Liver (tissue), 9 donors: ENCODE measurements around the gene SMKR1. TPM values are rescaled to one million over a fixed set of nuclear protein-coding genes. Genes with fewer than 3 reads are reported as not detected.

ENCODE experiments used
- DNase-seq: peaks from one replicate; pipeline ENCODE4 v3.0.0-alpha.2; 2017; ENCODE audit warnings: low spot score
- H3K27ac ChIP-seq, 2 donors: one replicate each; pipeline ENCODE4 v1.7.0; 2013; ENCODE audit warnings: inconsistent platforms in 2 of 2, low read length in 2 of 2, control low read depth in 1 of 2, low read depth in 1 of 2, mild to moderate bottlenecking in 1 of 2
- H3K27me3 ChIP-seq, 4 donors: one replicate each; pipeline versions ENCODE4 v1.6.1 to v1.7.0; 2013; ENCODE audit warnings: low read length in 3 of 4, inconsistent platforms in 1 of 4, mild to moderate bottlenecking in 1 of 4, moderate library complexity in 1 of 4; ENCODE audit not compliant: control insufficient read depth in 4 of 4, insufficient read depth in 4 of 4
- H3K36me3 ChIP-seq, 4 donors: one replicate each; pipeline versions ENCODE4 v1.6.1 to v1.7.0; 2013; ENCODE audit warnings: low read length in 3 of 4, mild to moderate bottlenecking in 3 of 4, low read depth in 1 of 4, moderate library complexity in 1 of 4; ENCODE audit not compliant: control insufficient read depth in 4 of 4, insufficient read depth in 3 of 4
- H3K4me1 ChIP-seq, 4 donors: one replicate each; pipeline versions ENCODE4 v1.6.1 to v1.7.0; 2013; ENCODE audit warnings: low read length in 3 of 4, mild to moderate bottlenecking in 3 of 4, moderate library complexity in 1 of 4; ENCODE audit not compliant: control insufficient read depth in 4 of 4, insufficient read depth in 4 of 4
- H3K4me3 ChIP-seq, 3 donors: one replicate each; pipeline versions ENCODE4 v1.6.1 to v1.7.0; 2013; ENCODE audit warnings: low read length in 3 of 3, control low read depth in 1 of 3, low read depth in 1 of 3, mild to moderate bottlenecking in 1 of 3
- H3K9ac ChIP-seq, 2 donors: one replicate each; pipeline ENCODE4 v1.7.0; 2013; ENCODE audit warnings: low read length in 2 of 2, mild to moderate bottlenecking in 2 of 2, moderate library complexity in 2 of 2, control low read depth in 1 of 2, low read depth in 1 of 2
- H3K9me3 ChIP-seq, 4 donors: one replicate each; pipeline versions ENCODE4 v1.6.1 to v1.7.0; 2013; ENCODE audit warnings: low read length in 3 of 4; ENCODE audit not compliant: control insufficient read depth in 4 of 4
- EGR1 ChIP-seq, 2 donors: IDR thresholded peaks; 2 replicates each; pipeline ENCODE4 v1.6.1; 2016 to 2018; ENCODE audit warnings: antibody characterized with exemption in 2 of 2, low read depth in 2 of 2
- FOXA2 ChIP-seq: IDR thresholded peaks from 2 replicates; pipeline ENCODE4 v1.6.1; 2016; ENCODE audit warnings: antibody characterized with exemption
- GABPA ChIP-seq, 2 donors: IDR thresholded peaks in 1 of 2; conservative IDR thresholded peaks in 1 of 2; 2 replicates each; pipeline ENCODE4 v1.6.1; 2016; ENCODE audit warnings: antibody characterized with exemption in 2 of 2, mild to moderate bottlenecking in 1 of 2, moderate library complexity in 1 of 2
- HNF4A ChIP-seq, 2 donors: conservative IDR thresholded peaks; 2 replicates each; pipeline ENCODE4 v1.6.1; 2016; ENCODE audit warnings: antibody characterized with exemption in 2 of 2, mild to moderate bottlenecking in 2 of 2
- HNF4G ChIP-seq: IDR thresholded peaks from 2 replicates; pipeline ENCODE4 v1.6.1; 2016; ENCODE audit warnings: antibody characterized with exemption
- JUND ChIP-seq, 2 donors: IDR thresholded peaks; 2 replicates each; pipeline ENCODE4 v1.6.1; 2016; ENCODE audit warnings: antibody characterized with exemption in 2 of 2
- NR2F2 ChIP-seq: IDR thresholded peaks from 2 replicates; pipeline ENCODE4 v1.6.1; 2016; ENCODE audit warnings: antibody characterized with exemption
- RAD21 ChIP-seq, 2 donors: IDR thresholded peaks; 2 replicates each; pipeline ENCODE4 v1.6.1; 2016; ENCODE audit warnings: antibody characterized with exemption in 2 of 2, mild to moderate bottlenecking in 2 of 2
- REST ChIP-seq: IDR thresholded peaks from 2 replicates; pipeline ENCODE4 v1.6.1; 2016; ENCODE audit warnings: antibody characterized with exemption, mild to moderate bottlenecking
- RXRA ChIP-seq, 2 donors: IDR thresholded peaks; 2 replicates each; pipeline ENCODE4 v1.6.1; 2017 to 2018; ENCODE audit warnings: antibody characterized with exemption in 2 of 2, mild to moderate bottlenecking in 1 of 2
- SP1 ChIP-seq: IDR thresholded peaks from 2 replicates; pipeline ENCODE4 v1.6.1; 2018; ENCODE audit warnings: antibody characterized with exemption, mild to moderate bottlenecking
- TAF1 ChIP-seq: conservative IDR thresholded peaks from 2 replicates; pipeline ENCODE4 v1.6.1; 2016; ENCODE audit warnings: antibody characterized with exemption, mild to moderate bottlenecking
- YY1 ChIP-seq: IDR thresholded peaks from 2 replicates; pipeline ENCODE4 v1.6.1; 2016; ENCODE audit warnings: antibody characterized with exemption, mild to moderate bottlenecking
- WGBS: extraction: QIAGEN DNeasy Blood & Tissue Kit; methylation state at CpG from one replicate; pipeline ENCODE4 v1.1.7; 2013; 5-methylcytosine and 5-hydroxymethylcytosine counted together
- polyA plus RNA-seq, 2 donors: library from polyadenylated mRNA; stranded (reverse) in 1 of 2; unstranded in 1 of 2; fragments of 200-250 nt in 1 of 2; fragments of >200 nt in 1 of 2; fragmentation: Nextera tagmentation in 1 of 2; extraction: Ambion mirVana in 1 of 2; gene quantifications; one replicate each; pipeline versions ENCODE4 v1.2.1 to v1.2.3, GENCODE V29; 2013 to 2015
- total RNA-seq, 2 donors: library from RNA; depleted of rRNA; stranded (reverse); fragments of >200 nt; gene quantifications; one replicate each; pipeline ENCODE4 v1.2.3, GENCODE V29; 2014
- TF ChIP-seq, protein P1 (sequence below): IDR thresholded peaks from 2 replicates; pipeline ENCODE4 v1.6.1; 2016; ENCODE audit warnings: antibody characterized with exemption
- TF ChIP-seq, protein P2 (sequence below): fragments of 150-350 bp; IDR thresholded peaks from 2 replicates; pipeline ENCODE4 v1.5.1; 2017; ENCODE audit warnings: improper control_type of control experiment, low read depth, low read length; ENCODE audit not compliant: missing input control
- TF ChIP-seq, protein P3 (sequence below): IDR thresholded peaks from 2 replicates; pipeline ENCODE4 v1.6.1; 2016; ENCODE audit warnings: antibody characterized with exemption
- TF ChIP-seq, protein P4 (sequence below): IDR thresholded peaks from 2 replicates; pipeline ENCODE4 v1.6.1; 2016; ENCODE audit warnings: antibody characterized with exemption
- donor health status: healthy.
- donor health status: healthy.
- donor health status: healthy.
- donor health status: healthy.
- donor health status: healthy.

SMKR1 gene
- total and polyA plus RNA-seq, 4 donors, result not detected

- no peak overlapping the region for H3K27ac ChIP-seq
- TF ChIP-seq, protein P1, sequence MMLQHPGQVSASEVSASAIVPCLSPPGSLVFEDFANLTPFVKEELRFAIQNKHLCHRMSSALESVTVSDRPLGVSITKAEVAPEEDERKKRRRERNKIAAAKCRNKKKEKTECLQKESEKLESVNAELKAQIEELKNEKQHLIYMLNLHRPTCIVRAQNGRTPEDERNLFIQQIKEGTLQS, result no peak
- TF ChIP-seq REST, result no peak
- no peak for TF ChIP-seq RAD21 (IDR thresholded peaks at IDR 0.05)
- TF ChIP-seq, protein P2, sequence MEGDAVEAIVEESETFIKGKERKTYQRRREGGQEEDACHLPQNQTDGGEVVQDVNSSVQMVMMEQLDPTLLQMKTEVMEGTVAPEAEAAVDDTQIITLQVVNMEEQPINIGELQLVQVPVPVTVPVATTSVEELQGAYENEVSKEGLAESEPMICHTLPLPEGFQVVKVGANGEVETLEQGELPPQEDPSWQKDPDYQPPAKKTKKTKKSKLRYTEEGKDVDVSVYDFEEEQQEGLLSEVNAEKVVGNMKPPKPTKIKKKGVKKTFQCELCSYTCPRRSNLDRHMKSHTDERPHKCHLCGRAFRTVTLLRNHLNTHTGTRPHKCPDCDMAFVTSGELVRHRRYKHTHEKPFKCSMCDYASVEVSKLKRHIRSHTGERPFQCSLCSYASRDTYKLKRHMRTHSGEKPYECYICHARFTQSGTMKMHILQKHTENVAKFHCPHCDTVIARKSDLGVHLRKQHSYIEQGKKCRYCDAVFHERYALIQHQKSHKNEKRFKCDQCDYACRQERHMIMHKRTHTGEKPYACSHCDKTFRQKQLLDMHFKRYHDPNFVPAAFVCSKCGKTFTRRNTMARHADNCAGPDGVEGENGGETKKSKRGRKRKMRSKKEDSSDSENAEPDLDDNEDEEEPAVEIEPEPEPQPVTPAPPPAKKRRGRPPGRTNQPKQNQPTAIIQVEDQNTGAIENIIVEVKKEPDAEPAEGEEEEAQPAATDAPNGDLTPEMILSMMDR, result no peak
- TF ChIP-seq GABPA (IDR thresholded peaks at IDR 0.05 in 1 of 2, conservative IDR thresholded peaks at IDR 0.05 in 1 of 2), result no peak
- TF ChIP-seq RXRA (IDR thresholded peaks at IDR 0.05), result no peak
- TF ChIP-seq, protein P3, sequence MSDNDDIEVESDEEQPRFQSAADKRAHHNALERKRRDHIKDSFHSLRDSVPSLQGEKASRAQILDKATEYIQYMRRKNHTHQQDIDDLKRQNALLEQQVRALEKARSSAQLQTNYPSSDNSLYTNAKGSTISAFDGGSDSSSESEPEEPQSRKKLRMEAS, result no peak
- no peak for TF ChIP-seq NR2F2
- TF ChIP-seq YY1, result no peak
- TF ChIP-seq HNF4A (conservative IDR thresholded peaks at IDR 0.05), result no peak
- no peak for TF ChIP-seq FOXA2
- TF ChIP-seq EGR1 (IDR thresholded peaks at IDR 0.05; ENCODE audit: low read depth in 2 of 2), result no peak
- no peak for TF ChIP-seq TAF1
- TF ChIP-seq SP1, result no peak
- TF ChIP-seq JUND (IDR thresholded peaks at IDR 0.05), result no peak
- TF ChIP-seq HNF4G, result no peak
- TF ChIP-seq, protein P4, sequence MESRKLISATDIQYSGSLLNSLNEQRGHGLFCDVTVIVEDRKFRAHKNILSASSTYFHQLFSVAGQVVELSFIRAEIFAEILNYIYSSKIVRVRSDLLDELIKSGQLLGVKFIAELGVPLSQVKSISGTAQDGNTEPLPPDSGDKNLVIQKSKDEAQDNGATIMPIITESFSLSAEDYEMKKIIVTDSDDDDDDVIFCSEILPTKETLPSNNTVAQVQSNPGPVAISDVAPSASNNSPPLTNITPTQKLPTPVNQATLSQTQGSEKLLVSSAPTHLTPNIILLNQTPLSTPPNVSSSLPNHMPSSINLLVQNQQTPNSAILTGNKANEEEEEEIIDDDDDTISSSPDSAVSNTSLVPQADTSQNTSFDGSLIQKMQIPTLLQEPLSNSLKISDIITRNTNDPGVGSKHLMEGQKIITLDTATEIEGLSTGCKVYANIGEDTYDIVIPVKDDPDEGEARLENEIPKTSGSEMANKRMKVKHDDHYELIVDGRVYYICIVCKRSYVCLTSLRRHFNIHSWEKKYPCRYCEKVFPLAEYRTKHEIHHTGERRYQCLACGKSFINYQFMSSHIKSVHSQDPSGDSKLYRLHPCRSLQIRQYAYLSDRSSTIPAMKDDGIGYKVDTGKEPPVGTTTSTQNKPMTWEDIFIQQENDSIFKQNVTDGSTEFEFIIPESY, result no peak
- H3K4me3 ChIP-seq, result no peak overlapping the region
- no peaks in the 10 kb centered on the region for H3K9me3 ChIP-seq
- 63% methylated on average over 11 of the region's 11 CpGs for WGBS
- H3K27me3 ChIP-seq, result no peaks in the 10 kb centered on the region
- H3K36me3 ChIP-seq, result no peaks in the 10 kb centered on the region
- DNase-seq, result no peak
- H3K9ac ChIP-seq, result no peak overlapping the region
- no peaks in the 10 kb centered on the region for H3K4me1 ChIP-seq
Measured at GRCh38 chr7:129557686-129558481, 55.6 kb downstream of the SMKR1 start.
